ENCODE results near the gene ETDC. TPM values are rescaled to one million over a fixed set of nuclear protein-coding genes. Genes with fewer than 3 reads are reported as not detected.

ETDC gene
- total RNA-seq, 2 experiments from 2014 or later = not detected

DNA sequence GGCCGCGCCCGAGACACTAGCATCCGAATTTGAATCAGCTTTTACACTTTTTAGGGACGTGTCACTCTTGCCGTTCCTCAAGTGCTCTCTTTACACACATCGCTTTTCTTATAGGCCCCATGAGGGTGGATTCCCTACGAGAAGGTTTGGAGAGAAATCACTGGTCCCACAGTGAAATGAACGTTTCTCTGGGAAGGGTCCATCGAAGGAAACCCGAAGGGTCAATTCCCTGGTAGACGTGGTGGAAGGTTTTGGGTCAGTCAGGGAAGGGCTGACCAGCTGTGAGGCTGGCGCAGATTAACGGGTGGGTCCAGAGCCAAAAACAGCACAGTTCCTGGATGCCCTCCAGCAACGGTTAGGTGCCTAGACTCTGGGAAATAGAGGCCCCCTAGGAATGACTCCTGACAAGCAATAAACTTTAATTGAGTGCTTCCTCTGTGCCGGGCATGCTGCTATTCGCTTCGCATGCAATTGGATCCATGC is 35.9 kb downstream of the ETDC start:
- DNase-seq (no peak), ATAC-seq (no peak)
- peak overlapping the region; percentile 75 for H3K4me3 Mint-ChIP-seq
- ChIA-PET POLR2A (no interaction called here), CTCF (no interaction called here)
- no peaks in the 10 kb centered on the region for H3K9me3 Mint-ChIP-seq
- TF ChIP-seq, protein P1, sequence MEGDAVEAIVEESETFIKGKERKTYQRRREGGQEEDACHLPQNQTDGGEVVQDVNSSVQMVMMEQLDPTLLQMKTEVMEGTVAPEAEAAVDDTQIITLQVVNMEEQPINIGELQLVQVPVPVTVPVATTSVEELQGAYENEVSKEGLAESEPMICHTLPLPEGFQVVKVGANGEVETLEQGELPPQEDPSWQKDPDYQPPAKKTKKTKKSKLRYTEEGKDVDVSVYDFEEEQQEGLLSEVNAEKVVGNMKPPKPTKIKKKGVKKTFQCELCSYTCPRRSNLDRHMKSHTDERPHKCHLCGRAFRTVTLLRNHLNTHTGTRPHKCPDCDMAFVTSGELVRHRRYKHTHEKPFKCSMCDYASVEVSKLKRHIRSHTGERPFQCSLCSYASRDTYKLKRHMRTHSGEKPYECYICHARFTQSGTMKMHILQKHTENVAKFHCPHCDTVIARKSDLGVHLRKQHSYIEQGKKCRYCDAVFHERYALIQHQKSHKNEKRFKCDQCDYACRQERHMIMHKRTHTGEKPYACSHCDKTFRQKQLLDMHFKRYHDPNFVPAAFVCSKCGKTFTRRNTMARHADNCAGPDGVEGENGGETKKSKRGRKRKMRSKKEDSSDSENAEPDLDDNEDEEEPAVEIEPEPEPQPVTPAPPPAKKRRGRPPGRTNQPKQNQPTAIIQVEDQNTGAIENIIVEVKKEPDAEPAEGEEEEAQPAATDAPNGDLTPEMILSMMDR (IDR thresholded peaks at IDR 0.05) = no peak
- no peaks in the 10 kb centered on the region for H3K27me3 Mint-ChIP-seq
- H3K36me3 Mint-ChIP-seq (ENCODE audit: low read depth) = peaks cover 5% of the 10 kb centered on the region
- intact Hi-C loops (cut with micrococcal nuclease) = no loop called here
- H3K27ac Mint-ChIP-seq = peak overlapping the region; percentile 67
- H3K4me1 Mint-ChIP-seq (ENCODE audit: low read depth) = peaks cover 33% of the 10 kb centered on the region

DNA sequence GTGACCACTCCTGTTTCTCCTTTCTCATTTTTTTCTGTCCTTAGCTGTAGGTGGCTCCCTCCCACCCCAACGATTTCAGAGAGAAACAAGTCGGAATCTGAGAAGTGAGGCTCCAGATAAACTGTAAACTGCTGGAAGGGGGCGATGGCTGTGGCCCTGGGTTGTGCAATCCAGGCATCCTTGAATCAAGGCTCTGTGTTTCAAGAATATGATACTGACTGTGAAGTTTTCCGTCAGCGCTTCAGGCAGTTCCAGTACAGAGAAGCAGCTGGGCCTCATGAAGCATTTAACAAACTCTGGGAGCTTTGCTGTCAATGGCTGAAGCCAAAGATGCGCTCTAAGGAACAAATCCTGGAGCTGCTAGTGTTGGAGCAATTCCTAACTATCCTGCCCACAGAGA is 37.7 kb downstream of the ETDC start:
- POLR2A ChIA-PET = no interaction called here
- Mint-ChIP-seq H3K4me1 (ENCODE audit: low read depth) (peaks cover 16% of the 10 kb centered on the region), H3K36me3 (ENCODE audit: low read depth) (peaks cover 13% of the 10 kb centered on the region), H3K4me3 (no peak overlapping the region), H3K27me3 (no peaks in the 10 kb centered on the region), H3K27ac (no peak overlapping the region), H3K9me3 (no peaks in the 10 kb centered on the region)
- CTCF ChIA-PET = no interaction called here
- DNase-seq (no peak), ATAC-seq (no peak)
- intact Hi-C loops (cut with micrococcal nuclease) = no loop called here
- TF ChIP-seq, protein P1 (IDR thresholded peaks at IDR 0.05) = no peak

DNA sequence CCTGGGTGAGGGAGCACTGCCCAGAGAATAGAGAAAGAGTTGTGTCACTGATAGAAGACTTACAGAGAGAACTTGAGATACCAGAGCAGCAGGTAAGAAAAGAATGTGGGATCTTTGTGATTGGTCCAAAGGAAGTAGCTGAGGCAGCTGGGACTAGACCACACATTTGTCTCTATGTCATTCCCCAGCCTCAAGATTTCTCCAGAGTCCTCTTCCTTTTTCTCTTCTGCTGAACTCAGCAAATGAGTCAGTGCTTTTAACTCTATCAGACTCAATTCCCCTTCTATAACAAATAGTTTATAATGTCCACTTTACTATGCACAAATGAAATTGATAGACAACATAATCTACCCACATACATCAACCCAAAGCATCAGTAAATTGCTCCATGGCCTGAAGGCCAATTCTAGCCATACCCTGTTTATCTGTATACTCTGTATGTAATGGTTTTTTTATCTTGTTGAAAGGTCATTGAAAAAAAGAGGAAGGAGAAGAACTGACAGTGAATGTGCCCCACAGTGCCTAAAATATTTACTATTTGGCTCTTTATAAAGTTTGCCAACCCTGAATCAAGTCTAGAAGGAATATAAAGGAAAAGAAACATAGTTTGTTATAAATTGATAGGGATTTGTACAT is 38.2 kb downstream of the ETDC start:
- H3K4me1 Mint-ChIP-seq (ENCODE audit: low read depth) = peaks cover 13% of the 10 kb centered on the region
- ChIA-PET POLR2A (interaction anchor here (0.6 kb wide), 1 partner anchor 748 kb away, joined by 3 read pairs; no protein-coding TSS in a partner anchor), CTCF (no interaction called here)
- H3K4me3 Mint-ChIP-seq = no peak overlapping the region
- no peaks in the 10 kb centered on the region for H3K9me3 Mint-ChIP-seq
- DNase-seq = no peak
- TF ChIP-seq, protein P1 (IDR thresholded peaks at IDR 0.05) = no peak
- H3K36me3 Mint-ChIP-seq (ENCODE audit: low read depth) = peaks cover 13% of the 10 kb centered on the region
- no peak for ATAC-seq
- intact Hi-C loops (cut with micrococcal nuclease) = no loop called here
- H3K27ac Mint-ChIP-seq = no peak overlapping the region
- no peaks in the 10 kb centered on the region for H3K27me3 Mint-ChIP-seq

DNA sequence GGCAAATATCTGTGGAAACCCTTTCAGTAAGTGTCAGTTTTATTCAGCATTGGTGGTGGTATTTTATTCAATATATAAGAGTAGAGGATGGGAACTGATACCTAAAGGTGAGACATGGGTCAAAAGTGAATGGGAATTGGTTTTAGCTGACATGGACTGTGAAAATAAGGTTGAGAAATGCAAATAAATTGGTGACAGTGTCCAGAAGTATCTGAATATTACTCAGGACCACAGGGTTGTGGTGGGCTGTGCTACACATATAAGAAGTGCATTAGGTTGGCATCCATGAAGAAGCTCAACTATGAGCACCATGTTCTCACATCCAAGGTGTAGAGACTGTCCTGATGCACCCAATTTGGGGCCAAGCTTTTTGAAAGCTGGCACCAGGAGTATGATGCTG is 45.0 kb downstream of the ETDC start:
- no peaks in the 10 kb centered on the region for H3K27me3 Mint-ChIP-seq
- no peak overlapping the region for H3K4me3 Mint-ChIP-seq
- TF ChIP-seq, protein P1 (IDR thresholded peaks at IDR 0.05) = no peak
- H3K4me1 Mint-ChIP-seq (ENCODE audit: low read depth) = no peaks in the 10 kb centered on the region
- H3K27ac Mint-ChIP-seq = no peak overlapping the region
- DNase-seq (no peak), ATAC-seq (no peak)
- peaks cover 9% of the 10 kb centered on the region for H3K36me3 Mint-ChIP-seq (ENCODE audit: low read depth)
- no peaks in the 10 kb centered on the region for H3K9me3 Mint-ChIP-seq
- intact Hi-C loops (cut with micrococcal nuclease) = no loop called here
- ChIA-PET CTCF (no interaction called here), POLR2A (no interaction called here)

Other genes with a start within 250 kb of the ETDC start
- gene SMIM10L2B, start 210.8 kb upstream of the ETDC start, total RNA-seq = under 1 TPM in 1 of 2 experiments, not detected in 1; 0.22 TPM
- not detected for gene ETDB, start 189.0 kb upstream of the ETDC start, total RNA-seq
- not detected for gene CT55, start 138.1 kb upstream of the ETDC start, total RNA-seq
- gene ETDA, start 57.4 kb upstream of the ETDC start, total RNA-seq = not detected
- gene ZNF75D, start 34.6 kb downstream of the ETDC start, total RNA-seq = 1 to 10 TPM; 2.5 to 3.5 TPM
- 1 to 10 TPM; 1.2 to 1.3 TPM for gene ZNF449, start 35.3 kb downstream of the ETDC start, total RNA-seq
- under 1 TPM; 0.22 to 0.23 TPM for gene SMIM10L2A, start 112.5 kb downstream of the ETDC start, total RNA-seq
- gene INTS6L, start 211.2 kb downstream of the ETDC start, total RNA-seq = 10 to 100 TPM; 19.9 to 21.0 TPM

Measured in activated CD8-positive, alpha-beta T cell treated with anti-CD3 and anti-CD28 coated beads for 36 hours (primary cell).